Cardiac fibroblast (primary cell): ENCODE measurements around the gene ATXN2.
"Not testable (repeated sequence)": the region's sequence is repeated elsewhere in the genome, so short reads cannot be mapped to it uniquely, and the experiment has no call there.

Source experiments
- DNase-seq, 2 donors: peaks; one replicate each; pipeline versions ENCODE4 v3.0.0 to v3.0.0-alpha.2; 2010; ENCODE audit warnings: low read depth in 2 of 2
- H3K4me3 ChIP-seq, 2 donors: replicated peaks in 1 of 2; 1 replicate in 1 of 2; 2 replicates in 1 of 2; pipeline ENCODE4 v1.5.1; 2011; ENCODE audit warnings: low read depth in 2 of 2, low read length in 2 of 2, mild to moderate bottlenecking in 2 of 2, moderate library complexity in 1 of 2
- TF ChIP-seq, protein P1 (sequence below): IDR thresholded peaks from one replicate; pipeline ENCODE4 v1.5.1; 2011; ENCODE audit warnings: low read depth, mild to moderate bottlenecking, low read length, inconsistent platforms

The ATXN2 gene

DNA sequence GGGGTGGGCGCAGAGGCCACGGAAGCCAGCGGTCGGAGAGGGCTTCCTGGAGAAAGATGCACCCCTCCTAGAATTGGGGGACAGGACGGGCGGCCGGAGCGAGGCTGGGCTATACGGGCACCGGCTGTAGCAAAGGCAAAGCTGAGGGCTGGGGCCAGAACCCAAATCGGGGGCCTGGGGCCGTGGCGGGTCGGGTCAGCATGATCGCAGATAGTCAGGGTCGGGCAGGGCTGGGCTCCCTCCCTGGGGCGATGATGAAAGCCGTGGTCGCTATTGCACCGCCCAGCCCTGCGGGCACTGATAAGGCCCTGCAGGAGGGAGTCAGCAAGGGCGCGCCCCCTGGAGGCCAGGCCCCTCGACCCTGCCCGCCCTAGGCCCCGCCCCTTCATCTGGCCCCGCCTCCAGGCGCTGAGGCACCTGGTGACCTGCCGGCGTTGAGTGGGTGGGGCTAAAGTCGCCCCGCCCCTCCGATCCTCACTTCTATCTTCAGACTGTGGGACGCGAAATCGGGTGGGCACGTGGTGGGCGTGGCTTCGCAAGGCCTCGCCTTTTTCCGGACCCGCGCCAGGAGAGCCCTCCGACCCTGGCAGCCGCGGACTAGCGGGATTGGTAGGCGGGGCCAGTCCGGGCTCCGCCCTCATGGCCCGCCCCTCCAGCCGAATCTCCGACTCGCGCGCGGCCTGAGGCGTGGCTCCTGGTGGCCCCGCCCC lies 193.8 kb downstream of the ATXN2 start:
- DNase-seq, result peak; percentile 90 to 94
- H3K4me3 ChIP-seq, result peak overlapping the region; percentile 52 to 76
- TF ChIP-seq, protein P1, sequence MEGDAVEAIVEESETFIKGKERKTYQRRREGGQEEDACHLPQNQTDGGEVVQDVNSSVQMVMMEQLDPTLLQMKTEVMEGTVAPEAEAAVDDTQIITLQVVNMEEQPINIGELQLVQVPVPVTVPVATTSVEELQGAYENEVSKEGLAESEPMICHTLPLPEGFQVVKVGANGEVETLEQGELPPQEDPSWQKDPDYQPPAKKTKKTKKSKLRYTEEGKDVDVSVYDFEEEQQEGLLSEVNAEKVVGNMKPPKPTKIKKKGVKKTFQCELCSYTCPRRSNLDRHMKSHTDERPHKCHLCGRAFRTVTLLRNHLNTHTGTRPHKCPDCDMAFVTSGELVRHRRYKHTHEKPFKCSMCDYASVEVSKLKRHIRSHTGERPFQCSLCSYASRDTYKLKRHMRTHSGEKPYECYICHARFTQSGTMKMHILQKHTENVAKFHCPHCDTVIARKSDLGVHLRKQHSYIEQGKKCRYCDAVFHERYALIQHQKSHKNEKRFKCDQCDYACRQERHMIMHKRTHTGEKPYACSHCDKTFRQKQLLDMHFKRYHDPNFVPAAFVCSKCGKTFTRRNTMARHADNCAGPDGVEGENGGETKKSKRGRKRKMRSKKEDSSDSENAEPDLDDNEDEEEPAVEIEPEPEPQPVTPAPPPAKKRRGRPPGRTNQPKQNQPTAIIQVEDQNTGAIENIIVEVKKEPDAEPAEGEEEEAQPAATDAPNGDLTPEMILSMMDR, result peak; percentile 20

DNA sequence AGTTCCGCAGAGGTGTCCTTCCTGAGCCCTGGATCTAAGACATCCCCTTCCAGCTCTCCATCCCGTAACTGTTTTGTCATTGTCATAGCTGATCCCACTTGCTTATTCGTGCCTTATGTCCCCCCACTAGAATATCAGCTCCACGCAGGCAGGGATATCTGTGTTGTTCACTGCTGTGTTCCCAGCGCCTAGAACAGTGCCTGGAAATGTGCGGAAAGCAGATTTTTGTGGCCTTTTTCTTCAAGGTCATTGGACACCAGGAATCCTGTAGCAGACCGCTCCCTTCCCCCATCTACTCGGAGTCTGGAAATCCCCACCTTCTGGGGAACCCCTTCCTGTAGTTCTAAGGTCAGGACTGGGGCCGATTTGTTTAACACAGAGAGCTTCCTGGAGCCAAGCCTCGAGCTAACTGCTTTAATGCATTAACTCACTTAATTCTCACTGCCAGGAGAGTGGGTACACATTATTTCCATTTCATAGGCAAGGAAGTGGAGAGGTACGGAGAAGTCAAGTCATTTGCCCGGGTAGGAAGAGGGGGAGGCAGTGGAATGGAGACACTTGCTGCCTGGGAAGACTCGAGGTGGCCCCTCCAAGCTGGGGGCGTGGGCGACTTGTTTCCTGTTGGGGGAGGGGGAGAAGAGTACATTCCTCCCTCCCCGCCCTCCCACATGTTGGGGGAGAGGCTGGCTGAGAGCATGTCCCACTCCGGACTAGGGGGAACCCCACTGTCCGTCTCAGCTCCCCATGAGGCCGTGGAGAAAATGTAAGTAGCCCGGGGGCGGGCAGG lies 194.6 kb downstream of the ATXN2 start:
- peak in 1 of 2 donors; percentile 35 for DNase-seq
- TF ChIP-seq, protein P1, result no peak
- peak overlapping the region; percentile 52 to 76 for H3K4me3 ChIP-seq

DNA sequence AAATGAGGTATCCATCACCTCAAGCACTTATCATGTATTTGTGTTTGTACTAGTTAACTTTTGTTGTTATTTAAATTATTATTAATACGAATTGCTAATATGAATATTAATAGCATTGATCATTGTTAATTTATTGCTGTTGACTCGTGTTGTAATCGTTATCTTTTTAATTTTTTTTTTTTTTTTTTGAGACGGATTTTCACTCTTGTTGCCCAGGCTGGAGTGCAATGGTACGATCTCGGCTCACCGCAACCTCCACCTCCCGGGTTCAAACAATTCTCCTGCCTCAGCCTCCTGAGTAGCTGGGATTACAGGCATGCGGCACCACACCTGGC lies 196.7 kb downstream of the ATXN2 start:
- not testable (repeated sequence) for DNase-seq, H3K4me3 ChIP-seq
